Ovary (tissue), 3 donors: Measurements from ENCODE around the gene BATF.

Source experiments
- POLR2A ChIP-seq: fragments of 450-650 bp; IDR thresholded peaks from one replicate; pipeline ENCODE4 v1.6.1; 2017; ENCODE audit warnings: antibody characterized with exemption, mild to moderate bottlenecking, moderate library complexity
- TF ChIP-seq, protein P1 (sequence below), 3 donors: fragments of 450-650 bp in 2 of 3; fragments of 200-600 bp in 1 of 3; IDR thresholded peaks; one replicate each; pipeline versions ENCODE4 v1.5.1 to v1.8.0; 2016 to 2022; ENCODE audit warnings: antibody characterized with exemption in 3 of 3, mild to moderate bottlenecking in 1 of 3
- donor health status: DM: no; HTN: no; CAD: no.

DNA sequence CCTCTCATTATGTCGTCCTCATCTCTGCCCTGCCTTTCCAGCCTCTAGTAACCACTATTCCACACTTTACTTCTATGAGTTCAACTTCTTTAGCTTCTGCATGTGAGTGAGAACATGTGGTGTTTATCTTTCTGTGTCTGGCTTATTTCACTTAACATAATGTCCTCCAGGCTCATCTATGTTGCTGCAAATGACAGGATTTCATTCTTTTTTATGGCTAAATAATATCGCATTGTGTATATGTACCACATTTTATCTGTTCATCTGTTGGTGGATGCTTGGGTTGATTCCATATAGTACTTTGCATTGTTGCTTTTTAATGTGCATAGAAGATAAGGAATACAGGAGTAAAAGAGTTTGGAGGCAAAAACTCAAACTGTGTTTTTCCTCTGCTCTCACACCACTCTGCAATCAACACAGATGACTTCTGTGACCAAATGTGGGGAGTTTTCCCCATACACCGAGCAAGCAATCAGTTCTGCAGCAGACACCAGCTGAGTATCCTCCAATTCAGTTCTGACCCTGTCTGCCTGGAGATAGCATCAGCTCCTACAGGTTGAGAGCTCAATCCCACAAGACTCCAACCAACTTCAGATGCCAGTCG is 31.6 kb downstream of the BATF start:
- TF ChIP-seq, protein P1, sequence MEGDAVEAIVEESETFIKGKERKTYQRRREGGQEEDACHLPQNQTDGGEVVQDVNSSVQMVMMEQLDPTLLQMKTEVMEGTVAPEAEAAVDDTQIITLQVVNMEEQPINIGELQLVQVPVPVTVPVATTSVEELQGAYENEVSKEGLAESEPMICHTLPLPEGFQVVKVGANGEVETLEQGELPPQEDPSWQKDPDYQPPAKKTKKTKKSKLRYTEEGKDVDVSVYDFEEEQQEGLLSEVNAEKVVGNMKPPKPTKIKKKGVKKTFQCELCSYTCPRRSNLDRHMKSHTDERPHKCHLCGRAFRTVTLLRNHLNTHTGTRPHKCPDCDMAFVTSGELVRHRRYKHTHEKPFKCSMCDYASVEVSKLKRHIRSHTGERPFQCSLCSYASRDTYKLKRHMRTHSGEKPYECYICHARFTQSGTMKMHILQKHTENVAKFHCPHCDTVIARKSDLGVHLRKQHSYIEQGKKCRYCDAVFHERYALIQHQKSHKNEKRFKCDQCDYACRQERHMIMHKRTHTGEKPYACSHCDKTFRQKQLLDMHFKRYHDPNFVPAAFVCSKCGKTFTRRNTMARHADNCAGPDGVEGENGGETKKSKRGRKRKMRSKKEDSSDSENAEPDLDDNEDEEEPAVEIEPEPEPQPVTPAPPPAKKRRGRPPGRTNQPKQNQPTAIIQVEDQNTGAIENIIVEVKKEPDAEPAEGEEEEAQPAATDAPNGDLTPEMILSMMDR (IDR thresholded peaks at IDR 0.05), result no peak
- TF ChIP-seq POLR2A, result no peak
